ENCODE data around the gene MUC5AC. TPM values are rescaled to one million over a fixed set of nuclear protein-coding genes. Genes with fewer than 3 reads are reported as not detected.

Gene MUC5AC
- polyA plus RNA-seq, 3 donors, result 0.01 TPM; not detected in 1

GRCh38 chr11:1120532-1121330 lies 37.0 kb upstream of the MUC5AC start:
- DNase-seq (ENCODE audit: low read depth in 3 of 3, low spot score in 2 of 3), result no peak

- DNase-seq (ENCODE audit: low read depth in 3 of 3, low spot score in 2 of 3), result no peak
These were observed 36.4 kb upstream of the MUC5AC start for GRCh38 chr11:1121331-1121812.

- no peak for DNase-seq (ENCODE audit: low read depth in 3 of 3, low spot score in 2 of 3)
These were observed 35.7 kb upstream of the MUC5AC start for GRCh38 chr11:1121813-1122663.

GRCh38 chr11:1122664-1123002 lies 35.1 kb upstream of the MUC5AC start:
- DNase-seq (ENCODE audit: low read depth in 3 of 3, low spot score in 2 of 3), result no peak

- no peak for DNase-seq (ENCODE audit: low read depth in 3 of 3, low spot score in 2 of 3)
These were observed 33.8 kb upstream of the MUC5AC start for GRCh38 chr11:1123970-1124369.

- DNase-seq (ENCODE audit: low read depth in 3 of 3, low spot score in 2 of 3), result no peak
These were observed 31.9 kb upstream of the MUC5AC start for GRCh38 chr11:1125803-1126202.

GRCh38 chr11:1126491-1126926 lies 31.2 kb upstream of the MUC5AC start:
- DNase-seq (ENCODE audit: low read depth in 3 of 3, low spot score in 2 of 3), result no peak

GRCh38 chr11:1126935-1127663 lies 30.7 kb upstream of the MUC5AC start:
- no peak for DNase-seq (ENCODE audit: low read depth in 3 of 3, low spot score in 2 of 3)

- DNase-seq (ENCODE audit: low read depth in 3 of 3, low spot score in 2 of 3), result no peak
These were observed 30.0 kb upstream of the MUC5AC start for GRCh38 chr11:1127664-1128162.

- DNase-seq (ENCODE audit: low read depth in 3 of 3, low spot score in 2 of 3), result no peak
These were observed 29.2 kb upstream of the MUC5AC start for GRCh38 chr11:1128311-1129142.

- no peak for DNase-seq (ENCODE audit: low read depth in 3 of 3, low spot score in 2 of 3)
These were observed 28.6 kb upstream of the MUC5AC start for GRCh38 chr11:1129143-1129610.

GRCh38 chr11:1129611-1130160 lies 28.1 kb upstream of the MUC5AC start:
- no peak for DNase-seq (ENCODE audit: low read depth in 3 of 3, low spot score in 2 of 3)

GRCh38 chr11:1130276-1131032 lies 27.3 kb upstream of the MUC5AC start:
- DNase-seq (ENCODE audit: low read depth in 3 of 3, low spot score in 2 of 3), result no peak

GRCh38 chr11:1131033-1131911 lies 26.5 kb upstream of the MUC5AC start:
- no peak for DNase-seq (ENCODE audit: low read depth in 3 of 3, low spot score in 2 of 3)

GRCh38 chr11:1134848-1135445 lies 22.8 kb upstream of the MUC5AC start:
- DNase-seq (ENCODE audit: low read depth in 3 of 3, low spot score in 2 of 3), result no peak

- DNase-seq (ENCODE audit: low read depth in 3 of 3, low spot score in 2 of 3), result no peak
These were observed 19.7 kb upstream of the MUC5AC start for GRCh38 chr11:1138097-1138496.

- peak in 1 of 3 donors; percentile 21 for DNase-seq (ENCODE audit: low read depth in 3 of 3, low spot score in 2 of 3)
These were observed 18.2 kb upstream of the MUC5AC start for GRCh38 chr11:1139441-1140083.
